HG03378 (cell line): ENCODE data around the gene CES3.

Source experiments
- ATAC-seq: cut with Tn5 transposase; IDR thresholded peaks from one replicate; pipeline ENCODE4 v1.9.1; 2021; ENCODE audit warnings: mild to moderate bottlenecking, moderate library complexity; ENCODE audit not compliant: unreplicated experiment

CES3 gene

GRCh38 chr16:67000384-67001351 is 39.6 kb downstream of the CES3 start:
- no peak for ATAC-seq

DNA sequence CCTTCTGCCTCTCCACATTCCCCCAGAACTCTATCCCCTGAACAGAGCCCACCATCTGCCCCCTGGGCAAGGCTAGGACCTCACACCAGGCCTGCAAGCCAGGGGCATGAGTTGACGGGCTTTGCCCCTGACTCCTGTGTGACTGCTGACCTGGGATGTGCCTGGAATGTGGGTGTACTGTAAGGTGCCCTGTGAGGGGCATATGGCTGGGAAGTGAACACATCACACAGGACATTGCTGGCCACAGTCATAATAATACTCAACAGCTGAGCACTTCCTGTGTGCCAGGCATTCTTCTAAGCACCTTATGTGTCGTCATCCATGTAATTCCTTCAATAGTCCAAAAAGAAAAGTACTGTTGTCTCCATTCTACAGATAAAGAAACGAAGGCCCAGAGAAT is 40.7 kb downstream of the CES3 start:
- no peak for ATAC-seq

GRCh38 chr16:67006930-67007658 is 46.0 kb downstream of the CES3 start:
- no peak for ATAC-seq

- ATAC-seq: no peak
Measured at GRCh38 chr16:67009158-67009557, 48.1 kb downstream of the CES3 start.

DNA sequence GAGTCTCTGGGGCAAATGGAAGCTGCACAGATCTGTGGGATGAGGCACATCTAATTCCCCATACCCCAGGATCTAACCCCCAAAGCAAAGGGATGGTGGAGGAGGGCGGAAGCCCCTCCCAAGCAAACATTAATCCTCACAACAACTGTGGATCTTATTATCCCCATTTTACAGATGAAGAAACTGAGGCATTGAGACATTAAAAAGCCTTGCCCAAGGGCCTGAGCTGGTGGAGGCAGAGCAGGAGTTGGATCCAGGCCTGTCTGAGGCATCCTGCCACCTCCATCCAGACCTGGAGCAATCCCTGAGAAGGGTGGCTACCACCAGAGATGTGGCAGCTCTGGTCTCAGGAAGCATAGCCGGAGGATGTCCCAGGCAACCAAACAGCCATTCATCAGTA is 50.2 kb downstream of the CES3 start:
- no peak for ATAC-seq

DNA sequence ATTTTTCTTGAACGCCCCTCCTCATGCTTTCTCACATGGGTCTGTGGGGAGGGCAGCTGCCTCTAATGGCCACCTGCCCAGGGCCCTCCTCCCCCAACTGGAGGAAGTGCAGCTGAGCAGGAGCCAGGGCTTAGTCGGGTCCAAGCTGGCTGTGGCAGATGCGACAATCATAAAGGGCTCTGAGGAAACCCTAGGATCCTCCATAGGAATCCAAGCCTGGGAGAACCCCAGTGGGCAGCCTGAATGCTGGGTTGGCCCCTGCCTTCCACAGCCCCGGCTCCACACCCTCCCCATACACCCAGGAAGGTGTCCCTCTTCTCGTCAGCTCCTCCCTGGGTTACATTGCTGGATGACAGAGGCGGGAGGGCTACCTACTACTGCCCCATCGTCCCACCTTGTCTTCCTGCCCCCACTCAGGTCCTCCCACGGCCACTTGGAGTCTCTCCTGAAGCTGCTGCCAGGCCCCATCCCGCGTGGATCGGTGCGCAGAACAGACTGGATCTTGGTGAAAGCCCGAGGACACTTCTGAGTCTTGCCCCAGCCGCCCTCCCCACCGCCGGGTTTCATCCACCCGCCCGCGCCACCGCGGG is 52.3 kb downstream of the CES3 start:
- ATAC-seq: no peak

- no peak for ATAC-seq
Measured at GRCh38 chr16:67013823-67014633, 53.0 kb downstream of the CES3 start.

DNA sequence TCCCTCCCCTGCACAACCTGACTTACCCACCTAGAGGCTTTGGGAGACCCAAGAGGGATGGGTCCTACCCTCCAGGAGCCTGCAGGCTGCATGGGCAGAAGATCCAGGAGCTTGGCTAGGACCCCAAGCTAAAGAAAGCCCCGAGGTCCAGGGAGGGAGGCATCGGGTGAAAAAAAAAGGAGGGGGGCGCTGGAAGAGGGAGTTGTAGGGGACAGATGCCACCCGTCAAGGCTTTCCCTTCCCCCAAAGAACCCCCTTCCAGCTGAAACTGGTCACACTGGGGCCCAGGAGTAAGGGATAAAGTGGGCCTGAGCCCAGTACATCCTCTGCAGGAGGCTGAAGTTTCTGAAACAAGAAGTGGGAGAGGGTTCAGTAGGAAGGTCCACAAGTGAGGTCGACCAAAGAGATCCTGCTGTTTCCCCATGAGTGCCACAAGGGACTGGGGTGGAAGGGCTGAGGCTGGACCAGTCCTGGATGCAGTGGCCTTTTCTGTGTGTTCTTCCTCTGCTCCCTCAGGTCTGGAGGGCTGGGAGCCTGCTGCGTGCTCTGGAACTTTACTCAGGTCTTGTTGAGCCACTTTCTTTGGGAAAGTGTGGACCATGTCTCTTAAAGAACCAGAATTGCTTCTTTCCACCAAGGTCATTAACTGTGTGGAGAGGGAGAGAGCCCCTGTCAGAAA is 53.7 kb downstream of the CES3 start:
- no peak for ATAC-seq

- no peak for ATAC-seq
Measured at GRCh38 chr16:67015313-67015731, 54.3 kb downstream of the CES3 start.

GRCh38 chr16:67016143-67016542 is 55.1 kb downstream of the CES3 start:
- no peak for ATAC-seq

DNA sequence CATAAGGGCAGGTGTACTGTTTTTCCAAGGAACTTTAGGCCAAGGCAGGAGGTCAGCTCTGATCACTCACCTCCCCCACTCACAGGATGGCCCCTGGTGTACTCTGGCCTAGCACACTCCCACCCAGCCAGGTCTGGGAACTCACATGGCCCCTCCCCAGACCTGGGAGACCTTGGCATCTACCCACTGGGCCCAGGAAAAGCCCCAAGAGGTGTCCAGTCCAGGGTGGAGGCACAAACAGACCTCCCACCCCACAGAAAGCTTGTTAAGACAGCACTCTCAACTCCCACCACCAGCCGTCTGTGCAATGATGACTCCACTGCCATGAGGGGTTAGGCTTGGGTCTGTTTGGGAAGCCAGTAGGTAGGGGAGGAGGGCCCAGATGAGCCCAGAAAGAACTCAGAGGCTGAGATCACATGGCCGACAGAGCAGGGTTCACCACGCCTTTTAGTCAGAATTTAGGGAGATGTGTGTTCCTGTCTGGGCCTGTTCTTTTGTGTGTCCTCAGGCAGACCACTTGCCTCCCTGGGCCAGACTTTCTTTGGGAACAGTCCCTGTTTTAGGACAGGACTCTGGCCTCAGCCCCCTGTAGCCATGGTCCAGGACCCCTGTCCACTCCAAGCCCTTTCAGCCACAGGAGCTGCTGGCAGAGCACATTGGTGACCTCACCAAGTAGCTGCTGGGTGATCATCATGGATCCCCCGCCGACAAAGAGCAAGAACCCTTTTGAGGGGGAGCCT is 55.8 kb downstream of the CES3 start:
- no peak for ATAC-seq

DNA sequence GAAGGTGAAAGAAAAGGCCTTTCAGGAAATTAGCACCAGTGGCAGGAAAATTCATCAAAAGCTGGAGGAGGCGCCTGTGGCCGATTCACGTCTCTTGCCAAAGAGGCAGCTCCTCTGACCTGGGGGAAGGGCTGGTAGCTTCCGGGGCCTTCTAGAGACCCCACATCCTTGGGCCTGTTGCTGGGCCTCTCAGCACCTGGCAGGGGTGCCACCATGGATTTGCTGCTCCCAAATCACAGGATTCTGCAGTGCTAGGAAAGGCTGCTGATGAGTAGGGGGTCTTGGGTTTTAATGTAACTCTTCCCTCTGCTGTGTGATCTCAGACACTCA is 56.3 kb downstream of the CES3 start:
- ATAC-seq: no peak

DNA sequence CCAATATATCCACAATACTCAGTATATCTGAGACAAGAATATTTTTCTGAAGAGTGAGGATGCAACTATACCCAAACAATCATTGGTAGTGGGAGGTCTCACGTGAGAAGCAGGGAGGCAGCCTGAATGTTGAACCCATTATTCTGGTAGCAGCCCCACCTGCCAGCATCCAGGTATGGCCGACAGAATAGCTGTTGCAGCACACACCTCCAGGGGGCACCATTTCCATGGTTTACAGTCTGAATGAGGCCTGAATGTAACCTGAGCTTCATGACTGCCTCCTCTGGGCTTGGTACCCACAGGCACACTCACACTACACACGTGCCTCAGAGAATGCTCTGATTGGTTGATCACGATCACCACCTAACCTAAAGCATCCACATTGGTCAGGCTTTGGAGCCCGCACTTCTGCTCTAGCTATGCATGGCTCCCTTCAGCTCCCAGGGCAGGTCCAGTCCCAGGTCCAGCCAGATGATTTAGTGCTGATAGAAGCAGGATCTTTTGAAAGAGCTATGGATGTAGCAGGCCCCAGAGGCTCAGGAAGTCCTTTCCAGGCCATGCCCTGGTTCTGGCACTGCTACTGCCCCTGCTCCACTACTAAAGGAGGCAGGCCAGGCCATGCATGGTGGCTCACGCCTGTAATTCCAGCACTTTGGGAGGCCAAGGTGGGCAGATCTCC is 56.9 kb downstream of the CES3 start:
- ATAC-seq: peak; percentile 86

GRCh38 chr16:67019171-67019570 is 58.1 kb downstream of the CES3 start:
- no peak for ATAC-seq

DNA sequence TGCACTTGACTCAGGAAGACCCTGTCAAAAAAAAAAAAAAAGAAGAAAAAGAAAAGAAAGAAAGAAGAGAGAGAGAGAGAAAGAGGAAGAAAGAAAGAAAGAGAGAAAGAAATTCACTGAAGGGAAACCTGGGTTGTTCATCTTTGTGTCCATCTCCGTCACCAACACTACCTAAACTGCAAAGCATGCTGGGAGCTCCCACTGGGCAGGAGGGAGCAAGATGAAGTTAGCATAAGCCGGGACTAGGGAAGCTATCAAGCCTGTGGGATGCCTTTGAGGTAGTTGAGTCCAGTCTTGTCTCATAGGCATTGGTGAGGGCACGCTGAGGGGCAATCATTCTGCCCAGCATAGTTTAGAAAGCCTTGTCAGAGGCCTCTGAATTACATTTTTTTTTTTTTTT is 60.3 kb downstream of the CES3 start:
- ATAC-seq: no peak

- no peak for ATAC-seq
Measured at GRCh38 chr16:67022531-67023214, 61.6 kb downstream of the CES3 start.

GRCh38 chr16:67023689-67024088 is 62.6 kb downstream of the CES3 start:
- ATAC-seq: no peak
